ENCODE data around the gene GPR52. TPM values are rescaled to one million over a fixed set of nuclear protein-coding genes. Genes with fewer than 3 reads are reported as not detected.

GPR52 gene
- total and polyA plus RNA-seq, 2 donors (not counting 3 experiments of a cell fraction or from before 2014, with no cell fraction given): 0.33 to 2.2 TPM

GRCh38 chr1:174406421-174406820, 41.3 kb upstream of the GPR52 start:
- no peaks in the 10 kb centered on the region for H3K4me1 ChIP-seq (ENCODE audit: control insufficient read depth, extremely low read depth, insufficient read depth, low read length)
- no peaks in the 10 kb centered on the region for H3K27me3 ChIP-seq (ENCODE audit: control insufficient read depth in 2 of 2, insufficient read depth in 2 of 2, low read length in 2 of 2)
- no peak overlapping the region for H3K9ac ChIP-seq (replicated peaks; ENCODE audit: extremely low read depth, insufficient read depth, low read length)
- TF ChIP-seq GATA2 (IDR thresholded peaks at IDR 0.05; ENCODE audit: insufficient read depth, insufficient read length, low read depth, low read length) (no peak), JUN (IDR thresholded peaks at IDR 0.05; ENCODE audit: borderline replicate concordance, insufficient read depth, insufficient read length, low read depth) (no peak), EZH2 (IDR thresholded peaks at IDR 0.05; ENCODE audit: borderline replicate concordance, low read depth, low read length, severe bottlenecking) (no peak), FOS (IDR thresholded peaks at IDR 0.05; ENCODE audit: borderline replicate concordance, insufficient read depth, low read length) (no peak), CTCF (IDR thresholded peaks at IDR 0.05; ENCODE audit: extremely low read depth in 1 of 2, insufficient read depth in 1 of 2, low read depth in 1 of 2, low read length in 2 of 2) (no peak), MYC (IDR thresholded peaks at IDR 0.05; ENCODE audit: low read depth, low read length) (no peak), POLR2AphosphoS5 (IDR thresholded peaks at IDR 0.05; ENCODE audit: insufficient read depth, low read depth, low read length) (no peak), POLR2A (IDR thresholded peaks at IDR 0.05; ENCODE audit: low read depth, low read length) (no peak)
- TF ChIP-seq, protein P1, sequence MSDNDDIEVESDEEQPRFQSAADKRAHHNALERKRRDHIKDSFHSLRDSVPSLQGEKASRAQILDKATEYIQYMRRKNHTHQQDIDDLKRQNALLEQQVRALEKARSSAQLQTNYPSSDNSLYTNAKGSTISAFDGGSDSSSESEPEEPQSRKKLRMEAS (IDR thresholded peaks at IDR 0.05; ENCODE audit: insufficient read depth, insufficient read length): no peak
- FAIRE-seq (no peak), DNase-seq (ENCODE audit: low read depth, low spot score) (no peak)
- H3K27ac ChIP-seq (ENCODE audit: insufficient read depth, low read depth, low read length): no peak overlapping the region
- no peak overlapping the region for H3K4me2 ChIP-seq (ENCODE audit: insufficient read depth, low read length)
- H3K9me3 ChIP-seq (replicated peaks; ENCODE audit: control insufficient read depth, insufficient read depth, low read length): no peaks in the 10 kb centered on the region
- H3K36me3 ChIP-seq (ENCODE audit: control insufficient read depth in 2 of 2, extremely low read depth in 1 of 2, insufficient read depth in 2 of 2, low read length in 2 of 2): no peaks in the 10 kb centered on the region
- intact Hi-C loops (cut with micrococcal nuclease): no loop called here
- POLR2A ChIA-PET: no interaction called here
- H3K4me3 ChIP-seq (replicated peaks in 1 of 3; ENCODE audit: insufficient read depth in 1 of 3, low read depth in 1 of 3, low read length in 3 of 3): no peak overlapping the region
- dilution Hi-C loops (cut with MboI; ENCODE audit: extremely low pct_ligation_motif_present, low sequenced_read_pairs): no loop called here
- CTCF ChIA-PET: no interaction called here
- no TSS peak for BruUV-seq (replicated peaks)
- H3K79me2 ChIP-seq (ENCODE audit: control insufficient read depth, insufficient read depth, low read length): no peaks in the 10 kb centered on the region
- H2AFZ ChIP-seq (ENCODE audit: low read depth, low read length): no peak overlapping the region
- no peaks in the 10 kb centered on the region for H3K9me1 ChIP-seq (replicated peaks; ENCODE audit: control insufficient read depth, extremely low read depth, insufficient read depth, low read length)
- no peaks in the 10 kb centered on the region for H4K20me1 ChIP-seq (replicated peaks; ENCODE audit: control insufficient read depth, extremely low read depth, insufficient read depth, low read length)

Data from endothelial cell of umbilical vein (primary cell).